OCI-LY3 (cell line): ENCODE measurements around the gene DPP10.

Source experiments
- H2AFZ ChIP-seq: fragments of 200-600, 300-600 bp; shearing (Covaris generic); 2 replicates; pipeline ENCODE4 v1.6.0; 2014; ENCODE audit warnings: antibody characterized with exemption, low read depth, low read length
- H3K27ac ChIP-seq: fragments of 200-600, 300-600 bp; sonication (generic); 2 replicates; pipeline ENCODE4 v1.5.1; 2014; ENCODE audit warnings: mild to moderate bottlenecking, low read length, moderate library complexity, mixed read lengths
- H3K27me3 ChIP-seq: fragments of 200-600, 300-600 bp; sonication (generic); 2 replicates; pipeline ENCODE4 v1.6.1; 2014; ENCODE audit warnings: low read depth, low read length, mixed read lengths
- H3K36me3 ChIP-seq: fragments of 200-600, 300-600 bp; sonication (generic); replicated peaks from 2 replicates; pipeline ENCODE3; 2014; ENCODE audit warnings: low read depth, low read length, mixed read lengths
- H3K4me1 ChIP-seq: fragments of 300-600, 200-600 bp; sonication (generic); 2 replicates; pipeline ENCODE4 v1.6.1; 2014; ENCODE audit warnings: low read length, mixed read lengths
- H3K4me2 ChIP-seq: fragments of 200-600, 300-600 bp; sonication (generic); 2 replicates; pipeline ENCODE4 v1.6.1; 2014; ENCODE audit warnings: low read length, mixed read lengths
- H3K4me3 ChIP-seq: fragments of 300-600, 200-600 bp; sonication (generic); 2 replicates; pipeline ENCODE4 v1.5.1; 2014; ENCODE audit warnings: antibody characterized with exemption, mild to moderate bottlenecking, low read length, moderate library complexity
- H3K79me2 ChIP-seq: fragments of 300-600, 200-600 bp; shearing (Covaris generic); 2 replicates; pipeline ENCODE4 v1.6.1; 2014; ENCODE audit warnings: mild to moderate bottlenecking, low read length, mixed read lengths
- H3K9ac ChIP-seq: fragments of 300-600, 200-600 bp; shearing (Covaris generic); 2 replicates; pipeline ENCODE4 v1.6.0; 2014; ENCODE audit warnings: mild to moderate bottlenecking, low read length, moderate library complexity
- H3K9me3 ChIP-seq: fragments of 200-600, 300-600 bp; shearing (Covaris generic); 2 replicates; pipeline ENCODE4 v1.6.1; 2014; ENCODE audit warnings: low read length, mixed read lengths; ENCODE audit not compliant: insufficient read depth
- H4K20me1 ChIP-seq: fragments of 200-600, 300-600 bp; sonication (generic); 2 replicates; pipeline ENCODE4 v1.6.1; 2016; ENCODE audit warnings: low read length, mixed read lengths; ENCODE audit not compliant: insufficient read depth
- EZH2phosphoT487 ChIP-seq: fragments of 200-600 bp; shearing (Covaris generic); IDR thresholded peaks from 2 replicates; pipeline ENCODE4 v1.6.1; 2018; ENCODE audit warnings: antibody characterized with exemption, mixed run types, low read depth
- TF ChIP-seq, protein P1 (sequence below): fragments of 200-600, 300-600 bp; sonication (generic); IDR thresholded peaks from 2 replicates; pipeline ENCODE4 v1.5.1; 2014; ENCODE audit warnings: antibody characterized with exemption, low read length, low read depth

DPP10 gene

DNA sequence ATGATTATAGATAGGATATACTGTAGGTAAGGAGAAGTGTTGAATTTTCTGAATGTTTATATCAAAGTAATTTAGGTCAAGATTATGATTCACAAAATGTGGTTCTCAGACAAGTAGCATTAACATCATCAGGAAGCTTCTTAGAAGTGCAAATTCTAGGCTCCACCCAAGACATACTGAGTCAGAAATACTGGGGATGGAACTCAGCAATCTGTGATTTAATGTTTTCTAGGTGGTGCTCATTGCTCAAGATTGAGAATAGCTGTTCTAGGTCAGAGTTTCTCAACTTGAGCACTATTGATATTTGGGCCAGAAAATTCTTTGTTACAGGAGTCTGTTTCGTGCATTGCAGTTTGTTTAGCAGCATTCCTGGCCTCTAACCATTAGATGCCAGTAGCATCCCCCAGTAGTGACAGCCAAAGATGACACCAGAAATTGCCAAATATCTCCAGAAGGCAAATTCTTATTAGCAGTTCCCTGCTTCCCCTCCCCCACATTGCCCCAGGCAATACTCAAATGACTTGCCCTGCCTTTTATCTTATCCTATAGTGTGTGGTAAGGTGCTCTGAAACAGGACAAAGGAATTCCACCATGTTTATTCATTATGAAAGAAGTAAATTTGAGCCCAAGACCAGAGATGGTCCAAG lies 1001.2 kb downstream of the DPP10 start:
- Histone ChIP-seq H3K36me3 (no peaks in the 10 kb centered on the region), H3K4me1 (no peaks in the 10 kb centered on the region), H3K79me2 (no peaks in the 10 kb centered on the region), H2AFZ (no peak overlapping the region), H3K27ac (no peak overlapping the region), H3K4me3 (no peak overlapping the region), H3K27me3 (no peaks in the 10 kb centered on the region), H3K9me3 (no peaks in the 10 kb centered on the region), H4K20me1 (no peaks in the 10 kb centered on the region), H3K9ac (no peak overlapping the region), H3K4me2 (no peak overlapping the region)
- TF ChIP-seq EZH2phosphoT487 = no peak
- TF ChIP-seq, protein P1, sequence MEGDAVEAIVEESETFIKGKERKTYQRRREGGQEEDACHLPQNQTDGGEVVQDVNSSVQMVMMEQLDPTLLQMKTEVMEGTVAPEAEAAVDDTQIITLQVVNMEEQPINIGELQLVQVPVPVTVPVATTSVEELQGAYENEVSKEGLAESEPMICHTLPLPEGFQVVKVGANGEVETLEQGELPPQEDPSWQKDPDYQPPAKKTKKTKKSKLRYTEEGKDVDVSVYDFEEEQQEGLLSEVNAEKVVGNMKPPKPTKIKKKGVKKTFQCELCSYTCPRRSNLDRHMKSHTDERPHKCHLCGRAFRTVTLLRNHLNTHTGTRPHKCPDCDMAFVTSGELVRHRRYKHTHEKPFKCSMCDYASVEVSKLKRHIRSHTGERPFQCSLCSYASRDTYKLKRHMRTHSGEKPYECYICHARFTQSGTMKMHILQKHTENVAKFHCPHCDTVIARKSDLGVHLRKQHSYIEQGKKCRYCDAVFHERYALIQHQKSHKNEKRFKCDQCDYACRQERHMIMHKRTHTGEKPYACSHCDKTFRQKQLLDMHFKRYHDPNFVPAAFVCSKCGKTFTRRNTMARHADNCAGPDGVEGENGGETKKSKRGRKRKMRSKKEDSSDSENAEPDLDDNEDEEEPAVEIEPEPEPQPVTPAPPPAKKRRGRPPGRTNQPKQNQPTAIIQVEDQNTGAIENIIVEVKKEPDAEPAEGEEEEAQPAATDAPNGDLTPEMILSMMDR = no peak

DNA sequence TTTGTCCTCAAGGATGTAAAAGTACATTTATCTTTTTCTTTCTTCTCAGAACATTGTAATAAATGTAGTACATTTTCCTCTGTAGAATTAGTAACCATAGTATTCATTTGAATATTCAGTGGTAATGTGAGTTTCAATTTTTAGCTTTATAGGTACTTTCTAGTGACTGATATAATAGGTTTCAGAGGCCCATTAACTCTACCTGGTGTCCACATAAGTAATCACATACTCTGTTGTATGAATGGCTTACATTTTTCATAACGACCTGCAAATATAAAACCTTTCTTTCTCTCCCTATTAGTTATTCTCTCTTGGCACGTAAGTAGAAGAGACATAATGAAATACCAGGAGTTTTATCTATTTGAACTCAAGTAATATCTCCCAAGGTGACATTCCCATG lies 1017.6 kb downstream of the DPP10 start:
- peaks cover 8% of the 10 kb centered on the region for H3K4me1 ChIP-seq
- H3K27me3 ChIP-seq = no peaks in the 10 kb centered on the region

DNA sequence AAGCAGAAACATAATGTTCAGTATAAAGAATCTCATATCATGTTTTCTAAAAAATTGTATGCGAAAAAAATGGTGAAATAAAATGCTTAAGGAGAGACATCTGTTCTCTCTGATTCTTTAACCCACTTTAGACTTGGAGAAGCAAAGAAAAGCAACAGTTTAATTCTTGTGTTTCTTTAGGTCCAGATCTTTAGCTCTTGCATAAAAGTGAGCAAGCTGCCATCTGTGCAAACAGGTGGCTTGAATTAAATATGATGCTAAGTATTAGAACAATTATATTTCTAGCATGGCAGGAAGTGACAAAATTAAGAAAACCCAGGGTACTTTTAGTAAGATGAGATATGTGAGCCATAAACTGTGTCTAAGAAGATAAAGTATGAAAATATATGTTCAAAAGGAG lies 1038.3 kb downstream of the DPP10 start:
- H3K36me3 ChIP-seq = no peaks in the 10 kb centered on the region
- no peak overlapping the region for H3K9ac ChIP-seq
- H3K4me1 ChIP-seq = no peaks in the 10 kb centered on the region
- no peak overlapping the region for H3K27ac ChIP-seq
- no peaks in the 10 kb centered on the region for H4K20me1 ChIP-seq
- no peak overlapping the region for H3K4me3 ChIP-seq
- H3K9me3 ChIP-seq = no peaks in the 10 kb centered on the region
- no peak for TF ChIP-seq EZH2phosphoT487
- TF ChIP-seq, protein P1 = no peak
- H3K4me2 ChIP-seq = no peak overlapping the region
- no peaks in the 10 kb centered on the region for H3K79me2 ChIP-seq
- H2AFZ ChIP-seq = no peak overlapping the region
- H3K27me3 ChIP-seq = no peaks in the 10 kb centered on the region

More for the DNA sequence above, 1017.6 kb downstream of the DPP10 start:
- no peaks in the 10 kb centered on the region for H4K20me1 ChIP-seq
- H3K4me2 ChIP-seq = no peak overlapping the region
- no peak for TF ChIP-seq EZH2phosphoT487
- TF ChIP-seq, protein P1 = no peak
- H3K4me3 ChIP-seq = no peak overlapping the region
- H3K79me2 ChIP-seq = no peaks in the 10 kb centered on the region
- no peak overlapping the region for H2AFZ ChIP-seq
- no peak overlapping the region for H3K27ac ChIP-seq
- H3K9ac ChIP-seq = no peak overlapping the region
- no peaks in the 10 kb centered on the region for H3K36me3 ChIP-seq
- no peaks in the 10 kb centered on the region for H3K9me3 ChIP-seq

DNA sequence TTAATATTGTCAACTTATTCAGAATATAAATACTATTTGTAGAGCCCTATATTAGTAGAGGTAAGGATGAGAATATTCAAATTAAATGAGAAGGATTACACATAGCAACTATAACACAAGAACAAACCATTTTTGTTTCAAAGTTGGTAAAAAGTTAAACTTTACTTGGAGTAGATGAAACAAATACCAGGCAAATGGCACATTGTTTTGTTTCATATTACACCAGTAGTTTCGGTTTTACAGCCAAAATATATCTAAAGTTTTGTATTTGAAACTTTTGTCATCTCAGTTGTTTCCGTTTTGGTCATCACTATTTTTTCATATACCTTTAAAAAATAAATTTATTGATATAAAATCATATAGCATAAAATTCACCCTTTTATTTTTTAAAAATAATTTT lies 1039.4 kb downstream of the DPP10 start:
- TF ChIP-seq, protein P1 = no peak
- TF ChIP-seq EZH2phosphoT487 = no peak
- no peaks in the 10 kb centered on the region for H3K4me1 ChIP-seq
- H2AFZ ChIP-seq = no peak overlapping the region
- H3K36me3 ChIP-seq = no peaks in the 10 kb centered on the region
- H3K27ac ChIP-seq = no peak overlapping the region
- H3K27me3 ChIP-seq = no peaks in the 10 kb centered on the region
- H3K4me2 ChIP-seq = no peak overlapping the region
- no peak overlapping the region for H3K4me3 ChIP-seq
- H3K9ac ChIP-seq = no peak overlapping the region
- no peaks in the 10 kb centered on the region for H4K20me1 ChIP-seq
- no peaks in the 10 kb centered on the region for H3K79me2 ChIP-seq
- no peaks in the 10 kb centered on the region for H3K9me3 ChIP-seq
